Thymus (tissue), 11 donors: ENCODE data around the gene LRRC47. TPM values are rescaled to one million over a fixed set of nuclear protein-coding genes. Genes with fewer than 3 reads are reported as not detected.

ENCODE experiments used
- DNase-seq, 9 donors: peaks; one replicate each; pipeline ENCODE4 v3.0.0-alpha.2; 2013; ENCODE audit warnings: low spot score in 9 of 9, low read depth in 6 of 9, missing footprints in 1 of 9
- H3K27ac ChIP-seq, 2 donors: one replicate each; pipeline ENCODE4 v1.5.1; 2013; ENCODE audit warnings: control low read depth in 1 of 2, low read depth in 1 of 2, low read length in 1 of 2, mild to moderate bottlenecking in 1 of 2, moderate library complexity in 1 of 2
- H3K27me3 ChIP-seq, 2 donors: one replicate each; pipeline ENCODE4 v1.5.1; 2013; ENCODE audit warnings: low read length in 1 of 2; ENCODE audit not compliant: control insufficient read depth in 2 of 2, insufficient read depth in 1 of 2
- H3K36me3 ChIP-seq, 2 donors: one replicate each; pipeline ENCODE4 v1.5.1; 2013; ENCODE audit warnings: low read length in 1 of 2, mild to moderate bottlenecking in 1 of 2, moderate library complexity in 1 of 2; ENCODE audit not compliant: control insufficient read depth in 2 of 2, insufficient read depth in 2 of 2
- H3K4me1 ChIP-seq, 2 donors: one replicate each; pipeline ENCODE4 v1.5.1; 2013; ENCODE audit warnings: low read length in 2 of 2; ENCODE audit not compliant: control insufficient read depth in 2 of 2, insufficient read depth in 2 of 2
- H3K4me3 ChIP-seq, 2 donors: one replicate each; pipeline ENCODE4 v1.5.1; 2013; ENCODE audit warnings: low read length in 2 of 2, control low read depth in 1 of 2, mild to moderate bottlenecking in 1 of 2
- H3K9me3 ChIP-seq, 2 donors: one replicate each; pipeline ENCODE4 v1.5.1; 2013; ENCODE audit warnings: low read length in 1 of 2, mild to moderate bottlenecking in 1 of 2; ENCODE audit not compliant: control insufficient read depth in 2 of 2, insufficient read depth in 1 of 2
- WGBS: extraction: QIAGEN DNeasy Blood & Tissue Kit; methylation state at CpG from one replicate; pipeline ENCODE4 v1.1.7; 2013; 5-methylcytosine and 5-hydroxymethylcytosine counted together
- polyA plus RNA-seq: library from polyadenylated mRNA; stranded (reverse); fragments of 200-250 nt; gene quantifications from one replicate; pipeline ENCODE4 v1.2.3, GENCODE V29; 2013
- total RNA-seq: library from RNA; stranded (reverse); fragments of 120-200 nt; gene quantifications from one replicate; pipeline ENCODE4 v1.2.4, GENCODE V29; 2013
- donor health status: healthy.

LRRC47 gene
- total and polyA plus RNA-seq, 2 donors = 20.6 to 30.6 TPM

- peak overlapping the region in 1 of 2 donors; percentile 46 for H3K27ac ChIP-seq
- H3K4me3 ChIP-seq = peak overlapping the region; percentile 62 to 94
- peaks cover 4 to 11% of the 10 kb centered on the region in 2 donors for H3K36me3 ChIP-seq
- no peaks in the 10 kb centered on the region for H3K9me3 ChIP-seq
- H3K4me1 ChIP-seq = peaks cover 10 to 19% of the 10 kb centered on the region in 2 donors
- peaks cover 0 to 7% of the 10 kb centered on the region in 2 donors for H3K27me3 ChIP-seq
- WGBS = 7% methylated on average over 53 of the region's 53 CpGs
- DNase-seq = no peak
Observed at GRCh38 chr1:3795453-3796214, 664 bp downstream of the LRRC47 start.

GRCh38 chr1:3790952-3791351, 5.3 kb downstream of the LRRC47 start:
- H3K4me1 ChIP-seq = peaks cover 10 to 15% of the 10 kb centered on the region in 2 donors
- H3K9me3 ChIP-seq = no peaks in the 10 kb centered on the region
- no peaks in the 10 kb centered on the region for H3K27me3 ChIP-seq
- WGBS = 97% methylated on average over 18 of the region's 18 CpGs
- no peak overlapping the region for H3K4me3 ChIP-seq
- DNase-seq = no peak
- no peak overlapping the region for H3K27ac ChIP-seq
- H3K36me3 ChIP-seq = peaks cover 15 to 48% of the 10 kb centered on the region in 2 donors

- H3K27me3 ChIP-seq = no peaks in the 10 kb centered on the region
- no peak for DNase-seq
- peaks cover 8 to 14% of the 10 kb centered on the region in 2 donors for H3K4me1 ChIP-seq
- peaks cover 17 to 50% of the 10 kb centered on the region in 2 donors for H3K36me3 ChIP-seq
- H3K9me3 ChIP-seq = no peaks in the 10 kb centered on the region
- WGBS = 96% methylated on average over 12 of the region's 12 CpGs
- H3K27ac ChIP-seq = no peak overlapping the region
- no peak overlapping the region for H3K4me3 ChIP-seq
Observed at GRCh38 chr1:3790500-3790923, 5.8 kb downstream of the LRRC47 start.

DNA sequence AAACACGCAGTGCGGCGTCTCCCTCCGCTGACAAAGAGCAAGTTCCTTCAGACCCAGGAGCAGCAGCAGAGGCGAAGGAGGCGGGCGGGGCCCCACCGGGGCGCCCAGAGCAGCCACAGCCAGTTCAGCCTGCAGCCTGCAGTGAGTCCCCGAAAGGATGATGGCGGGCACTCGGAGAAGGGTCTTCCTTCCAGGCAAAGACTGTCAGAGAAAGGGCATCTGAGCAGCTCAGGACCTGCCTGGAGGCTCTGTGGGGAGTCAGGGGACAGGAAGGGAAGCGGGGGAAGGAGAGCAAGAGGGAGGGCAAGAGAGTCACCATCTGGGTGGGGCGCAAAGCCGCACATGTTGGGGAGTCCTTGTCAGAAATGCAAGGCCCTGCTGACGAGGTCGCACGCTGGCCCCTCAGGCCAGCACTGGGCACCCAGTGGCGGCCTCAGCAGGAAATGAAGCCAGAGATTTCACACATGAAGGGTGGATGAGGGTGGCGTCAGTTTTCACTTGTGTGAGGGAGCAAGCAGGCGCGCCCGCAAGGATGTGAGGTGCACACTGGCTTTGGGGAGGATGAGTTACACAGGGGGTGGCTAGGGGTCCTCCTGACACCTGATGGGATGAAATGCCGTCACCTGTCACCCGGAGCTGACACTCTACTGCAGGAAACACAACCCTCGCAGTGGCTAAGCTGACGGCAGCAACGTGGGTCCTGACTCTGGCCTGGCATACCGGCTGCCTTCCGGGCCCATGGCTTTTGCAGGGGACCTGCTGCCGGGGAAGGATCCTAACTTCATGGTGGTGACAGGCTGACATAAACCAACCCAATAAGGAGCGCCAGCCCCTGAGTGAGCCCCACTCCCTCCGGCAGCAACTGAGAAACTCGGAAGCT, 6.6 kb downstream of the LRRC47 start:
- H3K27me3 ChIP-seq = no peaks in the 10 kb centered on the region
- 95% methylated on average over 34 of the region's 34 CpGs for WGBS
- H3K27ac ChIP-seq = no peak overlapping the region
- H3K4me1 ChIP-seq = peaks cover 0 to 6% of the 10 kb centered on the region in 2 donors
- no peak for DNase-seq
- H3K9me3 ChIP-seq = no peaks in the 10 kb centered on the region
- no peak overlapping the region for H3K4me3 ChIP-seq
- H3K36me3 ChIP-seq = peaks cover 25 to 58% of the 10 kb centered on the region in 2 donors

DNA sequence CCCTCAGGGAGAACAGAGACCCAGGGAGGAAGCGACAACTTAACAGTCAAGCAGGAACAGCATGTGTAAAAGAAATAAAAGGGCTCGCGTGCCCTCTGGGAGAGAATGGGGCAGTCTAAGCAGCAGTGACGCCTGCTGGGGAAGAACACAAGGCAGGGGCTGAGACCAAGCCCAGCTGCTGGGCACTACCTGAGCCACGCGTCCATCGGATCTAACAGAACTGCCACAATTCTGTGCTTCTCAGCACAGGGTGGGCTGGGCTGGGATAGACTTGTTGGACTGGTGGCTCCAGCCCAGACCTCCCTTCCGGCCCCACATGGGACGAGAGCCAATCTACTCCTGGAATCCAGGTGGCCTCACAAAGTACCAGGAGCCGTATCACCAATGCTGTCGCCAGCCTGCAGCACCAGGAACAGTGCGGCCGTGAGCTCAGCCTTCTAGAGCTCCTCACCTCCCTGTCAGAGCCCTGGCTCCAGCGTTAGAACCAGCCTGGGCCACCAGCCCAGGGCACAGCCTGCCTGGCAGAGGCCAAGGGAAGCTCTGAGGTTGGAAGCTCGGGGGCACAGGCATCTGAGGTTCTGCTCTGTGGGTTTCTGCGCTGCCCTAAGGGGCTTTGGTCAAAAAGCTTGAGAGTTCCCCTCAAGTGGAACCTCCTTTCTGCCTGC, 7.4 kb downstream of the LRRC47 start:
- no peak for DNase-seq
- no peaks in the 10 kb centered on the region for H3K27me3 ChIP-seq

GRCh38 chr1:3787745-3788605, 8.3 kb downstream of the LRRC47 start:
- H3K4me1 ChIP-seq = no peaks in the 10 kb centered on the region
- peaks cover 33 to 72% of the 10 kb centered on the region in 2 donors for H3K36me3 ChIP-seq
- no peaks in the 10 kb centered on the region for H3K27me3 ChIP-seq
- no peak overlapping the region for H3K4me3 ChIP-seq
- 98% methylated on average over 26 of the region's 26 CpGs for WGBS
- DNase-seq = no peak
- no peak overlapping the region for H3K27ac ChIP-seq
- H3K9me3 ChIP-seq = no peaks in the 10 kb centered on the region

More for the DNA sequence above, 7.4 kb downstream of the LRRC47 start:
- peaks cover 0 to 4% of the 10 kb centered on the region in 2 donors for H3K4me1 ChIP-seq
- H3K27ac ChIP-seq = no peak overlapping the region
- H3K36me3 ChIP-seq = peaks cover 31 to 66% of the 10 kb centered on the region in 2 donors
- no peaks in the 10 kb centered on the region for H3K9me3 ChIP-seq
- no peak overlapping the region for H3K4me3 ChIP-seq
- WGBS = 96% methylated on average over 16 of the region's 16 CpGs

- no peak overlapping the region for H3K27ac ChIP-seq
- H3K27me3 ChIP-seq = no peaks in the 10 kb centered on the region
- H3K4me1 ChIP-seq = no peaks in the 10 kb centered on the region
- H3K36me3 ChIP-seq = peaks cover 39 to 75% of the 10 kb centered on the region in 2 donors
- WGBS = 95% methylated on average over 10 of the region's 10 CpGs
- no peaks in the 10 kb centered on the region for H3K9me3 ChIP-seq
- H3K4me3 ChIP-seq = no peak overlapping the region
- no peak for DNase-seq
Observed at GRCh38 chr1:3787349-3787715, 9.0 kb downstream of the LRRC47 start.
